H9 (cell line): Measurements from ENCODE around the gene PRKCZ. TPM values are rescaled to one million over a fixed set of nuclear protein-coding genes. Genes with fewer than 3 reads are reported as not detected.

ENCODE experiments used
- DNase-seq: peaks from one replicate; pipeline ENCODE4 v3.0.0-alpha.2; 2017
- H2AFZ ChIP-seq: one replicate; pipeline ENCODE4 v1.6.1; 2013; ENCODE audit warnings: mild to moderate bottlenecking, low read length, control low read depth, moderate library complexity
- H2AK5ac ChIP-seq: 2 replicates; pipeline ENCODE4 v1.6.1; 2013; ENCODE audit warnings: low read length, control low read depth, mixed read lengths; ENCODE audit not compliant: insufficient read length
- H2BK120ac ChIP-seq: one replicate; pipeline ENCODE4 v1.6.1; 2013; ENCODE audit warnings: low read depth, mild to moderate bottlenecking, low read length, control low read depth, inconsistent platforms; ENCODE audit not compliant: poor library complexity, severe bottlenecking
- H2BK12ac ChIP-seq: 2 replicates; pipeline ENCODE4 v1.6.1; 2013; ENCODE audit warnings: low read length, control low read depth, mixed read lengths, low read depth; ENCODE audit not compliant: insufficient read length
- H2BK15ac ChIP-seq: 2 replicates; pipeline ENCODE4 v1.6.1; 2013; ENCODE audit warnings: low read depth, low read length, control low read depth
- H2BK20ac ChIP-seq: one replicate; pipeline ENCODE4 v1.6.1; 2013; ENCODE audit warnings: low read depth, mild to moderate bottlenecking, low read length, control low read depth, inconsistent platforms; ENCODE audit not compliant: poor library complexity, severe bottlenecking
- H2BK5ac ChIP-seq: 2 replicates; pipeline ENCODE4 v1.6.1; 2013; ENCODE audit warnings: low read length, control low read depth, mixed read lengths; ENCODE audit not compliant: insufficient read length
- H3K14ac ChIP-seq: 2 replicates; pipeline ENCODE4 v1.6.1; 2013; ENCODE audit warnings: low read length, control low read depth; ENCODE audit not compliant: insufficient read depth
- H3K18ac ChIP-seq: 2 replicates; pipeline ENCODE4 v1.6.1; 2013; ENCODE audit warnings: low read depth, mild to moderate bottlenecking, mixed read lengths, low read length, control low read depth; ENCODE audit not compliant: insufficient read length
- H3K23ac ChIP-seq: 2 replicates; pipeline ENCODE4 v1.6.1; 2013; ENCODE audit warnings: low read length, control low read depth, mixed read lengths, low read depth; ENCODE audit not compliant: insufficient read length
- H3K23me2 ChIP-seq: 2 replicates; pipeline ENCODE4 v1.6.1; 2013; ENCODE audit warnings: low read depth, mild to moderate bottlenecking, mixed read lengths, low read length, control low read depth; ENCODE audit not compliant: insufficient read length, poor library complexity, severe bottlenecking
- H3K27ac ChIP-seq: 2 replicates; pipeline ENCODE4 v1.5.1; 2013; ENCODE audit warnings: low read length, control low read depth, mixed read lengths, low read depth; ENCODE audit not compliant: insufficient read length
- H3K27me3 ChIP-seq: 2 replicates; pipeline ENCODE4 v1.6.1; 2013; ENCODE audit warnings: low read length, control low read depth, inconsistent platforms; ENCODE audit not compliant: insufficient read depth
- H3K4ac ChIP-seq: 2 replicates; pipeline ENCODE4 v1.6.1; 2013; ENCODE audit warnings: low read depth, mild to moderate bottlenecking, control low read depth, inconsistent platforms, low read length, moderate library complexity
- H3K4me1 ChIP-seq: 2 replicates; pipeline ENCODE4 v1.6.1; 2013; ENCODE audit warnings: low read length, control low read depth, inconsistent platforms; ENCODE audit not compliant: insufficient read depth
- H3K4me2 ChIP-seq: 2 replicates; pipeline ENCODE4 v1.6.1; 2013; ENCODE audit warnings: low read length, control low read depth, mixed read lengths; ENCODE audit not compliant: insufficient read length, insufficient read depth
- H3K56ac ChIP-seq: 2 replicates; pipeline ENCODE4 v1.6.1; 2013; ENCODE audit warnings: low read depth, mild to moderate bottlenecking, mixed read lengths, low read length, control low read depth; ENCODE audit not compliant: insufficient read length
- H3K79me1 ChIP-seq: 2 replicates; pipeline ENCODE4 v1.6.1; 2013; ENCODE audit warnings: low read depth, mild to moderate bottlenecking, moderate library complexity, low read length, control low read depth, inconsistent platforms; ENCODE audit not compliant: insufficient read depth, poor library complexity, severe bottlenecking
- H3K79me2 ChIP-seq: 2 replicates; pipeline ENCODE4 v1.6.1; 2013; ENCODE audit warnings: low read length, control low read depth, inconsistent platforms; ENCODE audit not compliant: insufficient read depth
- H3K9ac ChIP-seq: 2 replicates; pipeline ENCODE4 v1.6.1; 2013; ENCODE audit warnings: low read length, control low read depth, mixed read lengths; ENCODE audit not compliant: insufficient read length; ENCODE audit errors: extremely low read depth
- H3K9me3 ChIP-seq: one replicate; pipeline ENCODE4 v1.6.1; 2013; ENCODE audit warnings: low read depth, low read length, inconsistent platforms; ENCODE audit not compliant: control insufficient read depth
- H3T11ph ChIP-seq: one replicate; pipeline ENCODE4 v1.6.1; 2013; ENCODE audit warnings: mild to moderate bottlenecking, low read length, control low read depth, inconsistent platforms
- H4K20me1 ChIP-seq: one replicate; pipeline ENCODE4 v1.6.1; 2013; ENCODE audit not compliant: control insufficient read depth, insufficient read length, insufficient read depth
- H4K5ac ChIP-seq: 2 replicates; pipeline ENCODE4 v1.6.1; 2013; ENCODE audit warnings: low read depth, mild to moderate bottlenecking, mixed read lengths, low read length, control low read depth; ENCODE audit not compliant: insufficient read length
- H4K8ac ChIP-seq: replicated peaks from 2 replicates; pipeline ENCODE4 v1.6.1; 2013; ENCODE audit warnings: low read length, control low read depth, mixed read lengths, low read depth; ENCODE audit not compliant: insufficient read length
- H4K91ac ChIP-seq: 2 replicates; pipeline ENCODE4 v1.6.1; 2013; ENCODE audit warnings: low read depth, mild to moderate bottlenecking, moderate library complexity, mixed read lengths, low read length, control low read depth; ENCODE audit not compliant: insufficient read length
- H3K27ac Mint-ChIP-seq, 3 experiments: 2 replicates in 2 of 3; 3 replicates in 1 of 3; pipeline ENCODE4 v1.8.0; 2020 to 2021; ENCODE audit warnings: mixed read lengths in 3 of 3, mild to moderate bottlenecking in 1 of 3, moderate library complexity in 1 of 3
- H3K27me3 Mint-ChIP-seq: 2 replicates; pipeline ENCODE4 v1.8.0; 2021; ENCODE audit warnings: low read depth, mild to moderate bottlenecking, moderate library complexity, mixed read lengths
- H3K36me3 Mint-ChIP-seq, 3 experiments: 2 replicates in 2 of 3; 3 replicates in 1 of 3; pipeline ENCODE4 v1.8.0; 2020 to 2021; ENCODE audit warnings: low read depth in 3 of 3, mixed read lengths in 3 of 3; ENCODE audit not compliant: insufficient read depth in 1 of 3
- H3K4me1 Mint-ChIP-seq, 2 experiments: 2 replicates each; pipeline ENCODE4 v1.8.0; 2020; ENCODE audit warnings: mixed read lengths in 2 of 2
- H3K4me3 Mint-ChIP-seq, 2 experiments: 2 replicates in 1 of 2; 3 replicates in 1 of 2; pipeline ENCODE4 v1.8.0; 2020 to 2021; ENCODE audit warnings: mild to moderate bottlenecking in 2 of 2, mixed read lengths in 2 of 2, moderate library complexity in 1 of 2
- H3K9me3 Mint-ChIP-seq, 2 experiments: 2 replicates in 1 of 2; 3 replicates in 1 of 2; pipeline ENCODE4 v1.8.0; 2020; ENCODE audit warnings: mild to moderate bottlenecking in 2 of 2, mixed read lengths in 2 of 2, moderate library complexity in 1 of 2
- WGBS: extraction: QIAGEN DNeasy Blood & Tissue Kit; methylation state at CpG from one replicate; pipeline ENCODE4 v1.1.7; 2013; ENCODE audit warnings: missing lambda C conversion rate, low lambda C conversion rate, mixed read lengths; ENCODE audit not compliant: insufficient read length; ENCODE audit errors: extremely low coverage; 5-methylcytosine and 5-hydroxymethylcytosine counted together
- total RNA-seq: library from RNA; stranded (reverse); gene quantifications from 2 replicates; pipeline ENCODE4 v1.2.1, GENCODE V29; 2021
- TF ChIP-seq, protein P1 (sequence below): fragments of 200-600 bp; sonication (generic); conservative IDR thresholded peaks from 3 replicates; pipeline ENCODE4 v1.8.0; 2021; ENCODE audit warnings: antibody characterized with exemption, mild to moderate bottlenecking

Gene PRKCZ
- total RNA-seq, 1 experiment from 2014 or later, result 48.4 TPM

DNA sequence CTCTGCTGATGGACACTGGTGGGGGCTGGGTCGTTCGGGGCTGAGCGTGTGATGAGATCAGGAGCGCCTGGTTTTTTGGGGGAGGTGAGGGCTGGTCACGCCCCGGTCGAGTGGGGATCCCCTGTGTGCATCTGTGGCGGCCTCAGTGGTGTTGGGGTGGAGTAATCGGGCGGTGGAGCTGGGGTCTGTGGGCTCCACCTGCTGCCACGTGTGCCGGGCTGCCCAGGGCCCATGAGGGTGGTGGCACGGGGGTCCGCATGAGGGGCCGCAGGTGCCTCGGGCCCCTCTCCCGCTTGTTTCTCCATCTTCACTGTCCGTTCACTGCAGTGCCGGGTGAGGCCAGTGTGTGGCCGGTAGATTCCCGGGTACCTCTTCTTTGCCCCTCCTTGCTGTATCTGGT is 17.2 kb downstream of the PRKCZ start:
- peaks cover 2 to 5% of the 10 kb centered on the region in 2 experiments; a peak in 1 of 4 replicates for H3K4me1 Mint-ChIP-seq
- no peak overlapping the region for H2AFZ ChIP-seq

More for the DNA sequence above, 17.2 kb downstream of the PRKCZ start:
- TF ChIP-seq, protein P1, sequence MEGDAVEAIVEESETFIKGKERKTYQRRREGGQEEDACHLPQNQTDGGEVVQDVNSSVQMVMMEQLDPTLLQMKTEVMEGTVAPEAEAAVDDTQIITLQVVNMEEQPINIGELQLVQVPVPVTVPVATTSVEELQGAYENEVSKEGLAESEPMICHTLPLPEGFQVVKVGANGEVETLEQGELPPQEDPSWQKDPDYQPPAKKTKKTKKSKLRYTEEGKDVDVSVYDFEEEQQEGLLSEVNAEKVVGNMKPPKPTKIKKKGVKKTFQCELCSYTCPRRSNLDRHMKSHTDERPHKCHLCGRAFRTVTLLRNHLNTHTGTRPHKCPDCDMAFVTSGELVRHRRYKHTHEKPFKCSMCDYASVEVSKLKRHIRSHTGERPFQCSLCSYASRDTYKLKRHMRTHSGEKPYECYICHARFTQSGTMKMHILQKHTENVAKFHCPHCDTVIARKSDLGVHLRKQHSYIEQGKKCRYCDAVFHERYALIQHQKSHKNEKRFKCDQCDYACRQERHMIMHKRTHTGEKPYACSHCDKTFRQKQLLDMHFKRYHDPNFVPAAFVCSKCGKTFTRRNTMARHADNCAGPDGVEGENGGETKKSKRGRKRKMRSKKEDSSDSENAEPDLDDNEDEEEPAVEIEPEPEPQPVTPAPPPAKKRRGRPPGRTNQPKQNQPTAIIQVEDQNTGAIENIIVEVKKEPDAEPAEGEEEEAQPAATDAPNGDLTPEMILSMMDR, result no peak
- no peaks in the 10 kb centered on the region for H3K23me2 ChIP-seq
- no peak overlapping the region for H4K5ac ChIP-seq
- no peak overlapping the region for H2BK5ac ChIP-seq
- H3K27ac ChIP-seq, result no peak overlapping the region
- H3K9ac ChIP-seq, result no peak overlapping the region
- no peaks in the 10 kb centered on the region for H3K79me1 ChIP-seq
- H3K18ac ChIP-seq, result no peak overlapping the region
- DNase-seq, result no peak
- Mint-ChIP-seq H3K9me3 (peaks cover 8 to 11% of the 10 kb centered on the region in 2 experiments; a peak in 4 of 5 replicates), H3K4me3 (no peak overlapping the region), H3K27me3 (no peaks in the 10 kb centered on the region), H3K36me3 (peaks cover 27 to 44% (median 32%) of the 10 kb centered on the region in 3 experiments), H3K27ac (0 out of 7 replicates have a peak overlapping the region, but pooled peaks of 1 of the 3 experiments have one; percentile 59)
- no peaks in the 10 kb centered on the region for H3K4me1 ChIP-seq
- H2BK20ac ChIP-seq, result no peak overlapping the region
- no peak overlapping the region for H2BK15ac ChIP-seq
- no peak overlapping the region for H4K8ac ChIP-seq
- H3K56ac ChIP-seq, result no peak overlapping the region
- H3K23ac ChIP-seq, result no peak overlapping the region
- WGBS, result no CpG with 5 or more reads among the region's 21 CpGs
- H2BK120ac ChIP-seq, result no peak overlapping the region
- no peaks in the 10 kb centered on the region for H3K9me3 ChIP-seq
- no peaks in the 10 kb centered on the region for H3K79me2 ChIP-seq
- no peak overlapping the region for H2AK5ac ChIP-seq
- no peaks in the 10 kb centered on the region for H3K27me3 ChIP-seq
- no peaks in the 10 kb centered on the region for H4K20me1 ChIP-seq
- H3K14ac ChIP-seq, result no peak overlapping the region
- no peak overlapping the region for H3T11ph ChIP-seq
- no peak overlapping the region for H2BK12ac ChIP-seq
- H4K91ac ChIP-seq, result no peak overlapping the region
- H3K4ac ChIP-seq, result no peak overlapping the region
- H3K4me2 ChIP-seq, result no peak overlapping the region
